GM12878 (cell line): Measurements from ENCODE around the gene DYRK1B. TPM values are rescaled to one million over a fixed set of nuclear protein-coding genes. Genes with fewer than 3 reads are reported as not detected.

Experiments used
- CBFB ChIP-seq: IDR thresholded peaks from 2 replicates; pipeline ENCODE4 v1.6.1; 2016; ENCODE audit warnings: antibody characterized with exemption, low read depth
- DPF2 ChIP-seq: fragments of 450-650 bp; IDR thresholded peaks from 2 replicates; pipeline ENCODE4 v1.6.1; 2017; ENCODE audit warnings: mild to moderate bottlenecking
- EP300 ChIP-seq, 2 experiments: fragments of 150-350 bp in 1 of 2; IDR thresholded peaks; 2 replicates each; pipeline ENCODE4 v1.6.1; 2011 to 2012; ENCODE audit warnings: low read depth in 2 of 2, low read length in 2 of 2, borderline replicate concordance in 1 of 2, improper control_type of control experiment in 1 of 2, inconsistent platforms in 1 of 2; ENCODE audit not compliant: control insufficient read depth in 1 of 2
- GATAD2B ChIP-seq: fragments of 450-650 bp; conservative IDR thresholded peaks from 2 replicates; pipeline ENCODE4 v1.6.1; 2017; ENCODE audit warnings: low read depth, mild to moderate bottlenecking, moderate library complexity
- HDAC6 ChIP-seq: fragments of 200-600 bp; sonication (generic); IDR thresholded peaks from one replicate; pipeline ENCODE4 v1.8.0; 2017; ENCODE audit warnings: antibody characterized with exemption; ENCODE audit not compliant: unreplicated experiment
- IRF4 ChIP-seq: IDR thresholded peaks from 2 replicates; pipeline ENCODE4 v1.6.1; 2011; ENCODE audit warnings: low read depth, low read length
- KLF5 ChIP-seq: fragments of 450-650 bp; IDR thresholded peaks from 2 replicates; pipeline ENCODE4 v1.6.1; 2014; ENCODE audit warnings: mild to moderate bottlenecking; ENCODE audit not compliant: partially characterized antibody
- LARP7 ChIP-seq: fragments of 450-650 bp; IDR thresholded peaks from 2 replicates; pipeline ENCODE4 v1.6.1; 2017; ENCODE audit warnings: mild to moderate bottlenecking
- MEF2A ChIP-seq: IDR thresholded peaks from 2 replicates; pipeline ENCODE4 v1.6.1; 2011; ENCODE audit warnings: low read depth, mild to moderate bottlenecking, low read length, moderate library complexity; ENCODE audit not compliant: insufficient read depth
- MEF2B ChIP-seq: fragments of 450-650 bp; IDR thresholded peaks from 2 replicates; pipeline ENCODE4 v1.6.1; 2018; ENCODE audit warnings: mild to moderate bottlenecking, moderate library complexity; ENCODE audit not compliant: partially characterized antibody, poor library complexity, severe bottlenecking
- NFYA ChIP-seq: IDR thresholded peaks from 2 replicates; pipeline ENCODE4 v1.6.1; 2011; ENCODE audit warnings: low read depth, mild to moderate bottlenecking, low read length, improper control_type of control experiment, borderline replicate concordance
- NR2F1 ChIP-seq: fragments of 450-650 bp; conservative IDR thresholded peaks from 2 replicates; pipeline ENCODE4 v1.6.1; 2017; ENCODE audit warnings: mild to moderate bottlenecking
- PAX5 ChIP-seq: IDR thresholded peaks from 2 replicates; pipeline ENCODE4 v1.6.1; 2011; ENCODE audit warnings: low read depth, low read length, borderline replicate concordance
- PBX3 ChIP-seq: IDR thresholded peaks from 2 replicates; pipeline ENCODE4 v1.6.1; 2011; ENCODE audit warnings: mild to moderate bottlenecking, low read depth, low read length, moderate library complexity; ENCODE audit not compliant: insufficient replicate concordance
- POU2F2 ChIP-seq: IDR thresholded peaks from 3 replicates; pipeline ENCODE4 v1.6.1; 2011; ENCODE audit warnings: low read depth, mild to moderate bottlenecking, low read length, borderline replicate concordance
- RAD51 ChIP-seq: fragments of 450-650 bp; IDR thresholded peaks from 2 replicates; pipeline ENCODE4 v1.6.1; 2016; ENCODE audit warnings: moderate library complexity, mild to moderate bottlenecking, inconsistent platforms
- SKIL ChIP-seq: fragments of 450-650 bp; IDR thresholded peaks from 2 replicates; pipeline ENCODE4 v1.6.1; 2017; ENCODE audit warnings: mild to moderate bottlenecking, low read depth, inconsistent platforms; ENCODE audit not compliant: poor library complexity, severe bottlenecking
- polyA plus RNA-seq, 11 experiments: library from polyadenylated mRNA; depleted of rRNA in 4 of 11; unstranded in 6 of 11; stranded (reverse) in 5 of 11; fragments of >200 nt; fragmentation: Nextera tagmentation in 4 of 11; fragmentation: Illumina TruSeq in 1 of 11; extraction: Ambion mirVana in 4 of 11; extraction: Trizol in 1 of 11; gene quantifications; 1 replicate in 1 of 11; 2 replicates in 10 of 11; pipeline versions ENCODE4 v1.2.1 to v1.2.3, GENCODE V29; 2011 to 2016; ENCODE audit warnings: inconsistent platforms in 2 of 11, missing spikeins in 2 of 11, low read depth in 1 of 11
- total RNA-seq, 4 experiments: library from RNA; depleted of rRNA in 3 of 4; stranded (reverse); fragments of >200 nt in 3 of 4; fragmentation: Illumina TruSeq in 1 of 4; extraction: Trizol in 1 of 4; gene quantifications; 2 replicates each; pipeline versions ENCODE4 v1.2.1 to v1.2.3, GENCODE V29; 2013 to 2021
- TF ChIP-seq, protein P1 (sequence below): fragments of 450-650 bp; IDR thresholded peaks from 2 replicates; pipeline ENCODE4 v1.6.1; 2017; ENCODE audit warnings: borderline replicate concordance
- TF ChIP-seq, protein P2 (sequence below): fragments of 450-650 bp; IDR thresholded peaks from 2 replicates; pipeline ENCODE4 v1.6.1; 2016; ENCODE audit warnings: mild to moderate bottlenecking
- TF ChIP-seq, protein P3 (sequence below): IDR thresholded peaks from 2 replicates; pipeline ENCODE4 v1.6.1; 2011; ENCODE audit warnings: borderline replicate concordance, low read depth, mild to moderate bottlenecking, moderate library complexity, mixed read lengths, low read length; ENCODE audit not compliant: insufficient read depth; ENCODE audit errors: extremely low read length

Gene DYRK1B
- total and polyA plus RNA-seq, 10 of the 15 experiments (the other 5 are each of a cell fraction or from before 2014, with no cell fraction given): 0.07 to 10.2 (median 3.4) TPM; not detected in 1

DNA sequence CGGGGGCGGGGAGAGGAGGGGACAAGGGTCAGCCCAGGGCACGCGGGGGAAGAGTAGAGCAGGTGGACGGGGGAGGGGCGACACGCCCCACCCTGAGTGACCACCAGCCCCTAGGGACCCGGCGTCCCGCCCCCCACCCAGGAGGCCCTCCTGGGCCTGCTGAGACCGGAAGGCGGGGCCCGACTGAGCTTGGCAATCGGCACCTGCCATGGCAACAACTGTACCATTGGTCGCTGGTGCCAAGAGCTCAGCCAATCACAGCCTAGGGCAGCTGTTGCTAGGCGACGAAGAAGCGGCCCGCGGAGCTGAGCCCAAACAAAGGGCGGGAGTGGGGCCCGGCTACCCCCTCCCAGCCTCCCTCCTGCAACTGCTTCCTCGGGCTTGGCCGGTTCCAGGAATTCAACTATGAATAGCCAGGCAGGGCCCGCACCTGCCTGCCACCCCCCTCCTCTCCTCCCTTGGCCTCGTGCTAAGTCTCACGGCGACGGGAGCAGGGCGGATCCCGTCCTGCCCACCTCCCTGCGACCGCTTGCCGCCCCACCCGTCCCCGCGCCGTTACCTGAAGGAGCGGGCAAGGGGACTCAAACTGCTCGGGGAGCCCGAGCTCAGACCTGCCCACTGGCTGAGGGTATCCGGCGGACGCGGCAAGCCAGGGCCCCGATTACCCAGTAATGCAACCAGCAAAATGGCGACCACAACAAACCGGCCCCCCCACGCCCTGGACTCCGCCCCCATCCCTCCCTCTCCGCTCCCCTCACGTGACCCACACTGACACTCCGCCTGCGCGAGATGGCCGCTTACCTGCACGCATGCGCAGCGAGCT is at the start of gene DYRK1B (continued):
- TF ChIP-seq POU2F2 (peak; percentile 6; the same call in 1 of the 3 replicates), NR2F1 (peak; percentile 98), CBFB (peak; percentile 45), MEF2A (0 out of 2 replicates have a peak, but pooled peaks have one; percentile 7), HDAC6 (no peak), IRF4 (0 out of 2 replicates have a peak, but pooled peaks have one; percentile 9), SKIL (no peak), LARP7 (peak; percentile 65), NFYA (no peak; the same call in 1 of the 2 replicates), PAX5 (peak; percentile 70; the same call in 1 of the 2 replicates), MEF2B (peak; percentile 98), GATAD2B (peak; percentile 82; the same call in 1 of the 2 replicates), PBX3 (no peak), DPF2 (peak; percentile 74; the same call in 1 of the 2 replicates), KLF5 (peak; percentile 52), RAD51 (peak; percentile 97), EP300 (IDR thresholded peaks at IDR 0.05; ENCODE audit: borderline replicate concordance in 1 of 2, control insufficient read depth in 1 of 2, low read depth in 2 of 2, low read length in 2 of 2) (peak in 1 of 2 experiments; percentile 70; a peak in 2 of 4 replicates)
- TF ChIP-seq, protein P1, sequence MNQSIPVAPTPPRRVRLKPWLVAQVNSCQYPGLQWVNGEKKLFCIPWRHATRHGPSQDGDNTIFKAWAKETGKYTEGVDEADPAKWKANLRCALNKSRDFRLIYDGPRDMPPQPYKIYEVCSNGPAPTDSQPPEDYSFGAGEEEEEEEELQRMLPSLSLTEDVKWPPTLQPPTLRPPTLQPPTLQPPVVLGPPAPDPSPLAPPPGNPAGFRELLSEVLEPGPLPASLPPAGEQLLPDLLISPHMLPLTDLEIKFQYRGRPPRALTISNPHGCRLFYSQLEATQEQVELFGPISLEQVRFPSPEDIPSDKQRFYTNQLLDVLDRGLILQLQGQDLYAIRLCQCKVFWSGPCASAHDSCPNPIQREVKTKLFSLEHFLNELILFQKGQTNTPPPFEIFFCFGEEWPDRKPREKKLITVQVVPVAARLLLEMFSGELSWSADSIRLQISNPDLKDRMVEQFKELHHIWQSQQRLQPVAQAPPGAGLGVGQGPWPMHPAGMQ: no peak
- TF ChIP-seq, protein P2, sequence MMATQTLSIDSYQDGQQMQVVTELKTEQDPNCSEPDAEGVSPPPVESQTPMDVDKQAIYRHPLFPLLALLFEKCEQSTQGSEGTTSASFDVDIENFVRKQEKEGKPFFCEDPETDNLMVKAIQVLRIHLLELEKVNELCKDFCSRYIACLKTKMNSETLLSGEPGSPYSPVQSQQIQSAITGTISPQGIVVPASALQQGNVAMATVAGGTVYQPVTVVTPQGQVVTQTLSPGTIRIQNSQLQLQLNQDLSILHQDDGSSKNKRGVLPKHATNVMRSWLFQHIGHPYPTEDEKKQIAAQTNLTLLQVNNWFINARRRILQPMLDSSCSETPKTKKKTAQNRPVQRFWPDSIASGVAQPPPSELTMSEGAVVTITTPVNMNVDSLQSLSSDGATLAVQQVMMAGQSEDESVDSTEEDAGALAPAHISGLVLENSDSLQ: peak; percentile 58
- TF ChIP-seq, protein P3, sequence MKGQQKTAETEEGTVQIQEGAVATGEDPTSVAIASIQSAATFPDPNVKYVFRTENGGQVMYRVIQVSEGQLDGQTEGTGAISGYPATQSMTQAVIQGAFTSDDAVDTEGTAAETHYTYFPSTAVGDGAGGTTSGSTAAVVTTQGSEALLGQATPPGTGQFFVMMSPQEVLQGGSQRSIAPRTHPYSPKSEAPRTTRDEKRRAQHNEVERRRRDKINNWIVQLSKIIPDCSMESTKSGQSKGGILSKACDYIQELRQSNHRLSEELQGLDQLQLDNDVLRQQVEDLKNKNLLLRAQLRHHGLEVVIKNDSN: peak; percentile 99
